Measurements from ENCODE around the gene ERG28. TPM values are rescaled to one million over a fixed set of nuclear protein-coding genes. Genes with fewer than 3 reads are reported as not detected.

The ERG28 gene
- polyA plus RNA-seq, 2 of the 4 experiments (the other 2 are of a cell fraction) = 18.8 to 23.4 TPM

DNA sequence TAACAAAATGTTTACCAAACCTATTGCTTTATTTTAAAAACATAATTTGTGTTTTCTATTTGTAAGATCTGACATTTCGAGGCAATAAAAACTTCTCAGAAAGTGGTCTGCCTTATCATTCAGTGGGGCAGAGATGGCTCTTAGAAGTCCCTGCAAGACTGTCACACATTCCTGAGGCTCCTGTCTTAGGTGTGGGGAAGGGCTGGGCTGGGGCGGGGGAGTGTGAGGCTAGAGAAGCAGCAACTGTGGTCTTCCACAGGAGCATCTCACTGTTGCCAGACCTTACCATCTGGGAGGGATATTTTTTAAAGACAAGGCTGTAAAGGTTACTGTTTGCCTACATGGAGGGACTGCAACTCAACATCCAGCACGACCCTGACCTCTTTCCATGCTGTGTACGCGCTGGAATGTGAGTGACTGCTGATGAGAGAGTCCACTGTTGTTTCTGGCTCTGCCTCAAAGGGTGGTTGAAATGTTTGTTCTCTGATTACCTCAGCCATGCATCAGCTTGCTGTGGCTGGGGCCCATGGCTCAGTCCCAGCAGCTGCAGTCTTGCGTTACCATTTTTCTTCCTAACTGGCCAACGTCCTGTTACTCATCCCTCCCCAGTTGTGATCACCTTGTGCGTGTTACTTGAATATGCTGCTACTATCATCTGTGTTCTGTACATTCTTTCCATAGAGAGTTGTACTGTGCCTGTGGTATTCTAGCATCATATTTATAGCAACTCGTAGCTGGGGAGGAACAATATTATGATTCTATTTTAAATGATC is 12.4 kb downstream of the ERG28 start:
- CTCF ChIA-PET = interaction anchor here (0.9 to 13.9 kb wide), 7 partner anchors 8 to 340 kb away, joined by 3 to 546 read pairs (median 4); partner anchors contain the start of genes ERG28, FLVCR2 and TTLL5
- H3K9me3 ChIP-seq = no peaks in the 10 kb centered on the region
- WGBS (ENCODE audit: missing lambda C conversion rate) = 23% methylated on average over 9 of the region's 9 CpGs
- H3K4me3 ChIP-seq = no peak overlapping the region
- peak; percentile 14; the same call in 1 of the 2 replicates for TF ChIP-seq FOSL2 (IDR thresholded peaks at IDR 0.05)
- peak; percentile 55 for TF ChIP-seq FOSL2 (CRISPR knock-in tag; IDR thresholded peaks at IDR 0.05)
- peak; percentile 57 to 86; a peak in 3 of 5 replicates for TF ChIP-seq EP300 (IDR thresholded peaks at IDR 0.05)
- TF ChIP-seq FOSB (CRISPR knock-in tag; IDR thresholded peaks at IDR 0.05) = no peak
- 0 out of 3 replicates have a peak, but pooled peaks have one; percentile 20 for TF ChIP-seq SMC3 (IDR thresholded peaks at IDR 0.05)
- TF ChIP-seq, protein P1, sequence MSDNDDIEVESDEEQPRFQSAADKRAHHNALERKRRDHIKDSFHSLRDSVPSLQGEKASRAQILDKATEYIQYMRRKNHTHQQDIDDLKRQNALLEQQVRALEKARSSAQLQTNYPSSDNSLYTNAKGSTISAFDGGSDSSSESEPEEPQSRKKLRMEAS (IDR thresholded peaks at IDR 0.05) = peak; percentile 69
- TF ChIP-seq MAZ (IDR thresholded peaks at IDR 0.05; ENCODE audit: borderline replicate concordance, low read depth, low read length) = no peak
- TF ChIP-seq JUNB (IDR thresholded peaks at IDR 0.05) = peak; percentile 57
- peak; percentile 47 to 73; a peak in 1 of 5 replicates for TF ChIP-seq JUN (IDR thresholded peaks at IDR 0.05)
- TF ChIP-seq CEBPB (IDR thresholded peaks at IDR 0.05) = peak; percentile 35 to 69; a peak in 2 of 4 replicates
- no peak for TF ChIP-seq PHF8 (IDR thresholded peaks at IDR 0.05; ENCODE audit: borderline replicate concordance, low read depth)
- peak; percentile 80 for TF ChIP-seq GATA3 (IDR thresholded peaks at IDR 0.05; ENCODE audit: borderline replicate concordance)
- TF ChIP-seq FOXS1 (CRISPR knock-in tag; IDR thresholded peaks at IDR 0.05) = peak; percentile 60; the same call in 1 of the 2 replicates
- TF ChIP-seq, protein P2, sequence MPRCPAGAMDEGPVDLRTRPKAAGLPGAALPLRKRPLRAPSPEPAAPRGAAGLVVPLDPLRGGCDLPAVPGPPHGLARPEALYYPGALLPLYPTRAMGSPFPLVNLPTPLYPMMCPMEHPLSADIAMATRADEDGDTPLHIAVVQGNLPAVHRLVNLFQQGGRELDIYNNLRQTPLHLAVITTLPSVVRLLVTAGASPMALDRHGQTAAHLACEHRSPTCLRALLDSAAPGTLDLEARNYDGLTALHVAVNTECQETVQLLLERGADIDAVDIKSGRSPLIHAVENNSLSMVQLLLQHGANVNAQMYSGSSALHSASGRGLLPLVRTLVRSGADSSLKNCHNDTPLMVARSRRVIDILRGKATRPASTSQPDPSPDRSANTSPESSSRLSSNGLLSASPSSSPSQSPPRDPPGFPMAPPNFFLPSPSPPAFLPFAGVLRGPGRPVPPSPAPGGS (IDR thresholded peaks at IDR 0.05) = 0 out of 3 replicates have a peak, but pooled peaks have one; percentile 53
- FAIRE-seq = no peak
- DNase-seq (ENCODE audit: low read depth in 1 of 2, low spot score in 1 of 2) = peak; percentile 64 to 82
- peak overlapping the region; percentile 66 for H3K4me2 ChIP-seq
- ATAC-seq = peak; percentile 92 to 93
- POLR2A ChIA-PET = interaction anchor here (1.8 kb wide), 1 partner anchor 70 kb away, joined by 7 read pairs; the partner anchor contains the start of gene FLVCR2
- H3K4me1 ChIP-seq = peaks cover 60% of the 10 kb centered on the region
- H3K27ac ChIP-seq = peak overlapping the region; percentile 73 to 84

DNA sequence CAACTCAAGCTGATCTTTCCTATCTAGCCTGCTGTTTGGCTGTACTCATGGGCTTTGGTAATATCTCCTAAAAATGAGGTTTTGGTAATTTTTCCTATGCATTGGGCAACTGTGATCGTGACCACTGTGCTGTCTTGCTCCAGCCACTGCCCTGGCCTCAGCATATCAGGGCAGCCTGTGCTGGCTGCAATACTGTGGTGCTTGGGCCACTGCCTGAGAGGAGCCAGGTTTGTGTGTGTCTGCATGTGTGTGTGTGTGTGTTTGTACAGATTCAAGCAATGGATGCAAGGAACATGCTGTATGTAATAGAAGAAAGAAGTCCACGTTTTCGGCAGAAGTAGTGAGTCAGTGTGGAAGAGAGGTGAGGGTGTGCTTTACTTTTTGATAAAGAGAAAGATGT is 13.0 kb downstream of the ERG28 start:
- peaks cover 60% of the 10 kb centered on the region for H3K4me1 ChIP-seq
- no peak for DNase-seq (ENCODE audit: low read depth in 1 of 2, low spot score in 1 of 2)
- peak overlapping the region; percentile 73 to 84 for H3K27ac ChIP-seq
- TF ChIP-seq, protein P3, sequence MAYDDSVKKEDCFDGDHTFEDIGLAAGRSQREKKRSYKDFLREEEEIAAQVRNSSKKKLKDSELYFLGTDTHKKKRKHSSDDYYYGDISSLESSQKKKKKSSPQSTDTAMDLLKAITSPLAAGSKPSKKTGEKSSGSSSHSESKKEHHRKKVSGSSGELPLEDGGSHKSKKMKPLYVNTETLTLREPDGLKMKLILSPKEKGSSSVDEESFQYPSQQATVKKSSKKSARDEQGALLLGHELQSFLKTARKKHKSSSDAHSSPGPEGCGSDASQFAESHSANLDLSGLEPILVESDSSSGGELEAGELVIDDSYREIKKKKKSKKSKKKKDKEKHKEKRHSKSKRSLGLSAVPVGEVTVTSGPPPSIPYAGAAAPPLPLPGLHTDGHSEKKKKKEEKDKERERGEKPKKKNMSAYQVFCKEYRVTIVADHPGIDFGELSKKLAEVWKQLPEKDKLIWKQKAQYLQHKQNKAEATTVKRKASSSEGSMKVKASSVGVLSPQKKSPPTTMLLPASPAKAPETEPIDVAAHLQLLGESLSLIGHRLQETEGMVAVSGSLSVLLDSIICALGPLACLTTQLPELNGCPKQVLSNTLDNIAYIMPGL (CRISPR knock-in tag; IDR thresholded peaks at IDR 0.05; ENCODE audit: borderline replicate concordance) = no peak
- no peak for TF ChIP-seq ESRRA (IDR thresholded peaks at IDR 0.05; ENCODE audit: borderline replicate concordance, low read length)
- TF ChIP-seq, protein P4, sequence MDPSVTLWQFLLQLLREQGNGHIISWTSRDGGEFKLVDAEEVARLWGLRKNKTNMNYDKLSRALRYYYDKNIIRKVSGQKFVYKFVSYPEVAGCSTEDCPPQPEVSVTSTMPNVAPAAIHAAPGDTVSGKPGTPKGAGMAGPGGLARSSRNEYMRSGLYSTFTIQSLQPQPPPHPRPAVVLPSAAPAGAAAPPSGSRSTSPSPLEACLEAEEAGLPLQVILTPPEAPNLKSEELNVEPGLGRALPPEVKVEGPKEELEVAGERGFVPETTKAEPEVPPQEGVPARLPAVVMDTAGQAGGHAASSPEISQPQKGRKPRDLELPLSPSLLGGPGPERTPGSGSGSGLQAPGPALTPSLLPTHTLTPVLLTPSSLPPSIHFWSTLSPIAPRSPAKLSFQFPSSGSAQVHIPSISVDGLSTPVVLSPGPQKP (IDR thresholded peaks at IDR 0.05; ENCODE audit: low read depth, low read length) = no peak
- TF ChIP-seq, protein P5, sequence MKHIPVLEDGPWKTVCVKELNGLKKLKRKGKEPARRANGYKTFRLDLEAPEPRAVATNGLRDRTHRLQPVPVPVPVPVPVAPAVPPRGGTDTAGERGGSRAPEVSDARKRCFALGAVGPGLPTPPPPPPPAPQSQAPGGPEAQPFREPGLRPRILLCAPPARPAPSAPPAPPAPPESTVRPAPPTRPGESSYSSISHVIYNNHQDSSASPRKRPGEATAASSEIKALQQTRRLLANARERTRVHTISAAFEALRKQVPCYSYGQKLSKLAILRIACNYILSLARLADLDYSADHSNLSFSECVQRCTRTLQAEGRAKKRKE (CRISPR knock-in tag; IDR thresholded peaks at IDR 0.05; ENCODE audit: low read depth) = no peak
- TF ChIP-seq POLR2A (IDR thresholded peaks at IDR 0.05; ENCODE audit: low read length) = no peak
- TF ChIP-seq JUN (IDR thresholded peaks at IDR 0.05) = no peak
- no peak for TF ChIP-seq RAD21 (conservative IDR thresholded peaks at IDR 0.05 in 1 of 2, IDR thresholded peaks at IDR 0.05 in 1 of 2)
- TF ChIP-seq, protein P6, sequence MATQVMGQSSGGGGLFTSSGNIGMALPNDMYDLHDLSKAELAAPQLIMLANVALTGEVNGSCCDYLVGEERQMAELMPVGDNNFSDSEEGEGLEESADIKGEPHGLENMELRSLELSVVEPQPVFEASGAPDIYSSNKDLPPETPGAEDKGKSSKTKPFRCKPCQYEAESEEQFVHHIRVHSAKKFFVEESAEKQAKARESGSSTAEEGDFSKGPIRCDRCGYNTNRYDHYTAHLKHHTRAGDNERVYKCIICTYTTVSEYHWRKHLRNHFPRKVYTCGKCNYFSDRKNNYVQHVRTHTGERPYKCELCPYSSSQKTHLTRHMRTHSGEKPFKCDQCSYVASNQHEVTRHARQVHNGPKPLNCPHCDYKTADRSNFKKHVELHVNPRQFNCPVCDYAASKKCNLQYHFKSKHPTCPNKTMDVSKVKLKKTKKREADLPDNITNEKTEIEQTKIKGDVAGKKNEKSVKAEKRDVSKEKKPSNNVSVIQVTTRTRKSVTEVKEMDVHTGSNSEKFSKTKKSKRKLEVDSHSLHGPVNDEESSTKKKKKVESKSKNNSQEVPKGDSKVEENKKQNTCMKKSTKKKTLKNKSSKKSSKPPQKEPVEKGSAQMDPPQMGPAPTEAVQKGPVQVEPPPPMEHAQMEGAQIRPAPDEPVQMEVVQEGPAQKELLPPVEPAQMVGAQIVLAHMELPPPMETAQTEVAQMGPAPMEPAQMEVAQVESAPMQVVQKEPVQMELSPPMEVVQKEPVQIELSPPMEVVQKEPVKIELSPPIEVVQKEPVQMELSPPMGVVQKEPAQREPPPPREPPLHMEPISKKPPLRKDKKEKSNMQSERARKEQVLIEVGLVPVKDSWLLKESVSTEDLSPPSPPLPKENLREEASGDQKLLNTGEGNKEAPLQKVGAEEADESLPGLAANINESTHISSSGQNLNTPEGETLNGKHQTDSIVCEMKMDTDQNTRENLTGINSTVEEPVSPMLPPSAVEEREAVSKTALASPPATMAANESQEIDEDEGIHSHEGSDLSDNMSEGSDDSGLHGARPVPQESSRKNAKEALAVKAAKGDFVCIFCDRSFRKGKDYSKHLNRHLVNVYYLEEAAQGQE (IDR thresholded peaks at IDR 0.05) = no peak
- TF ChIP-seq BHLHE40 (IDR thresholded peaks at IDR 0.05; ENCODE audit: low read depth, low read length) = no peak
- no peak for TF ChIP-seq ZSCAN20 (CRISPR knock-in tag; IDR thresholded peaks at IDR 0.05)
- TF ChIP-seq HOXB13 (CRISPR knock-in tag; IDR thresholded peaks at IDR 0.05; ENCODE audit: low read depth) = no peak
- no peak for TF ChIP-seq TFCP2L1 (CRISPR knock-in tag; IDR thresholded peaks at IDR 0.05)
- CTCF ChIA-PET = interaction anchor here (1.0 to 3.3 kb wide), 6 partner anchors 9 to 352 kb away, joined by 3 to 34 read pairs (median 8); partner anchors contain the start of genes ERG28, FLVCR2 and TTLL5
- WGBS (ENCODE audit: missing lambda C conversion rate) = 46% methylated on average over 3 of the region's 3 CpGs
- no peaks in the 10 kb centered on the region for H3K9me3 ChIP-seq
- POLR2A ChIA-PET = no interaction called here
- no peak overlapping the region for H3K4me3 ChIP-seq
- peak; percentile 45 to 53 for ATAC-seq
- no peak for FAIRE-seq
- H3K4me2 ChIP-seq = peak overlapping the region; percentile 66
